ENCODE results near the gene CTNNA1. TPM values are rescaled to one million over a fixed set of nuclear protein-coding genes. Genes with fewer than 3 reads are reported as not detected.

The CTNNA1 gene
- total and polyA plus RNA-seq, 9 of the 15 experiments (the other 6 are each of a cell fraction or from before 2014, with no cell fraction given): 29.6 to 117 (median 89.1) TPM

- WGBS (ENCODE audit: insufficient coverage, low coverage, missing lambda C conversion rate): 67% methylated on average over 17 of the region's 18 CpGs
- Histone ChIP-seq H2AFZ (ENCODE audit: low read depth, low read length) (no peak overlapping the region), H3K4me2 (ENCODE audit: insufficient read depth, low read length) (no peak overlapping the region), H3K4me1 (replicated peaks in 1 of 2; ENCODE audit: control insufficient read depth in 2 of 2, insufficient read depth in 2 of 2, low read length in 2 of 2) (peaks cover 0 to 20% of the 10 kb centered on the region in 2 experiments; a peak in 3 of 5 replicates), H4K20me1 (replicated peaks; ENCODE audit: control insufficient read depth, insufficient read depth, low read length) (no peaks in the 10 kb centered on the region), H3K27ac (ENCODE audit: extremely low read depth, low read depth, low read length) (no peak overlapping the region), H3K79me2 (ENCODE audit: control insufficient read depth, insufficient read depth, low read length) (no peaks in the 10 kb centered on the region), H3K9me1 (ENCODE audit: control insufficient read depth, insufficient read depth, low read length) (peaks cover 2% of the 10 kb centered on the region), H3K4me3 (no peak overlapping the region), H3K27me3 (ENCODE audit: control insufficient read depth in 2 of 2, insufficient read depth in 2 of 2, low read length in 2 of 2) (no peaks in the 10 kb centered on the region), H3K9ac (ENCODE audit: insufficient read depth in 1 of 2, low read depth in 2 of 2, low read length in 2 of 2) (no peak overlapping the region), H3K36me3 (ENCODE audit: control insufficient read depth, insufficient read depth, low read length) (peaks cover 4% of the 10 kb centered on the region; the same call in 2 of the 3 replicates), H3K9me3 (replicated peaks; ENCODE audit: control insufficient read depth, insufficient read depth, low read depth, low read length) (no peaks in the 10 kb centered on the region)
- in situ Hi-C loops (cut with MboI) (no loop called here), intact Hi-C loops (cut with micrococcal nuclease) (no loop called here)
- ChIA-PET CTCF (ENCODE audit: low intra/inter-chr PET ratio) (no interaction called here), POLR2A (interaction anchor here (0.5 to 1.3 kb wide), 2 partner anchors 17 to 226 kb away, joined by 3 to 4 read pairs; no protein-coding TSS in a partner anchor)
- DNase-seq (ENCODE audit: extremely low read depth in 1 of 4, low spot score in 3 of 4) (no peak), ATAC-seq (no peak), FAIRE-seq (no peak)
- no TSS peak for BruUV-seq (replicated peaks)
- TF ChIP-seq E2F6 (IDR thresholded peaks at IDR 0.05; ENCODE audit: borderline replicate concordance in 1 of 2, extremely low read depth in 1 of 2, insufficient read depth in 1 of 2, insufficient read length in 1 of 2, low read depth in 1 of 2, low read length in 1 of 2, poor library complexity in 1 of 2, severe bottlenecking in 1 of 2) (no peak), MXD1 (CRISPR knock-in tag; IDR thresholded peaks at IDR 0.05; ENCODE audit: borderline replicate concordance, poor library complexity, severe bottlenecking) (no peak), SMAD3 (CRISPR knock-in tag; conservative IDR thresholded peaks at IDR 0.05) (no peak), ZNF785 (CRISPR knock-in tag; IDR thresholded peaks at IDR 0.05) (no peak), E4F1 (CRISPR knock-in tag; IDR thresholded peaks at IDR 0.05; ENCODE audit: borderline replicate concordance) (no peak), EWSR1 (IDR thresholded peaks at IDR 0.05; ENCODE audit: borderline replicate concordance, low read depth, partially characterized antibody) (no peak), ZNF740 (CRISPR knock-in tag; IDR thresholded peaks at IDR 0.05) (no peak), ZNF740 (tag; IDR thresholded peaks at IDR 0.05) (no peak), SPI1 (IDR thresholded peaks at IDR 0.05; ENCODE audit: borderline replicate concordance, low read depth, low read length) (no peak), ZNF830 (CRISPR knock-in tag; IDR thresholded peaks at IDR 0.05) (no peak), KLF10 (CRISPR knock-in tag; IDR thresholded peaks at IDR 0.05) (no peak), ZNF444 (CRISPR knock-in tag; IDR thresholded peaks at IDR 0.05) (no peak), ZNF511 (CRISPR knock-in tag; IDR thresholded peaks at IDR 0.05) (no peak), CBX5 (IDR thresholded peaks at IDR 0.05; ENCODE audit: borderline replicate concordance, low read depth) (no peak), RBFOX2 (IDR thresholded peaks at IDR 0.05; ENCODE audit: low read depth, low read length) (no peak)
These were observed 198.1 kb downstream of the CTNNA1 start for GRCh38 chr5:138951091-138951985.

Data from K562 (cell line).